ENCODE results near the gene TAF10. TPM values are rescaled to one million over a fixed set of nuclear protein-coding genes. Genes with fewer than 3 reads are reported as not detected.

TAF10 gene
- total and polyA plus RNA-seq, 9 donors, result 40.0 to 183 (median 76.8) TPM

DNA sequence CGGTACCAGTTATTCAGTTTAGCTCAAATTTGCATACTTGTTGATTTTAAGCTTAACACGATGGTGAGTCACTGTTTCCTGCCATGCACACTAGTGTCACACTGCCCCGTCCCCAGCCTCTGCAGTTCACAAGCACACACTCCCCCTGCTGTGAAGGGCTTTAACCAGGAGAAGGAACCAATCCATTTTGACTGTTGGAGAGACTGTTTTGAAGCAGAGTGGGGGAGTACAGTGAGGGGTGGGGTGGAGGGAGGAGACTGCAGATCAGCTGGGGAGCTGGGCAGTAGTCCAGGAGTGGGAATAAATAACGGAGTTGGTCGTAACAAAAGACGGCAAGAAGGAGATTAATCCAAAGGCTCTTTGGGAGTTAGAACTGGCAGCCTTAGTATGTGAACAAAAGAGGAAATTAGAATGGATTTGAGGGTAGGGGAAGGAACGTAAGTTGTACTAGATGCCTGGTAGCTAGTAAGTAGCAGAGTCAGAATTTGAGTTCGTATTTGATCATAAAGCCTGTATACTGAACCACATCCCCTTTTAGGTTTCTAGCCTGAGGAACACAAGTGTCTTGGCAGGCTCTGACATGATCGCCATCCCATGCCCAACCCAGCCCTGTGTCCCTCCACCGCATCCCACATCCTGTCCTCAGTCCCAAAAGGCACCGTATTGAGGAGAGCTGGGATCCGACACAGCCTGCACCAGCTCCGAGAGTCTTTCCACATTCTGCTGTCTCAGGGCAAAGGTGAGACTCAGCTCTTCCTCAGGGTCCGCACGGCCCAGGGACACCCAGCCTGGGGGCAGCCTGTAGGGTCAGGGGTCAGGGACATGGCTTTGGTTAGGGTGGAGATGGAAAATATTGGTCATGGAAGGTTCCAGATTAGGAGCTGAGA is 6.3 kb upstream of the TAF10 start:
- H3K4me3 ChIP-seq, result peak overlapping the region; percentile 68
- no peaks in the 10 kb centered on the region for H3K9me3 ChIP-seq
- DNase-seq, result peak; percentile 68 to 82 (median 74)
- no peaks in the 10 kb centered on the region for H3K36me3 ChIP-seq
- TF ChIP-seq POLR2A (IDR thresholded peaks at IDR 0.05) (no peak), EP300 (IDR thresholded peaks at IDR 0.05) (no peak)
- TF ChIP-seq, protein P1, sequence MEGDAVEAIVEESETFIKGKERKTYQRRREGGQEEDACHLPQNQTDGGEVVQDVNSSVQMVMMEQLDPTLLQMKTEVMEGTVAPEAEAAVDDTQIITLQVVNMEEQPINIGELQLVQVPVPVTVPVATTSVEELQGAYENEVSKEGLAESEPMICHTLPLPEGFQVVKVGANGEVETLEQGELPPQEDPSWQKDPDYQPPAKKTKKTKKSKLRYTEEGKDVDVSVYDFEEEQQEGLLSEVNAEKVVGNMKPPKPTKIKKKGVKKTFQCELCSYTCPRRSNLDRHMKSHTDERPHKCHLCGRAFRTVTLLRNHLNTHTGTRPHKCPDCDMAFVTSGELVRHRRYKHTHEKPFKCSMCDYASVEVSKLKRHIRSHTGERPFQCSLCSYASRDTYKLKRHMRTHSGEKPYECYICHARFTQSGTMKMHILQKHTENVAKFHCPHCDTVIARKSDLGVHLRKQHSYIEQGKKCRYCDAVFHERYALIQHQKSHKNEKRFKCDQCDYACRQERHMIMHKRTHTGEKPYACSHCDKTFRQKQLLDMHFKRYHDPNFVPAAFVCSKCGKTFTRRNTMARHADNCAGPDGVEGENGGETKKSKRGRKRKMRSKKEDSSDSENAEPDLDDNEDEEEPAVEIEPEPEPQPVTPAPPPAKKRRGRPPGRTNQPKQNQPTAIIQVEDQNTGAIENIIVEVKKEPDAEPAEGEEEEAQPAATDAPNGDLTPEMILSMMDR (IDR thresholded peaks at IDR 0.05), result no peak
- no peaks in the 10 kb centered on the region for H3K27me3 ChIP-seq
- 2 to 4% (median 3%) methylated on average over 15 of the region's 15 CpGs for WGBS, 3 donors
- peak overlapping the region; percentile 54 to 55 for H3K27ac ChIP-seq
- H3K4me1 ChIP-seq (ENCODE audit: insufficient read depth), result peaks cover 4% of the 10 kb centered on the region
- intact Hi-C loops (cut with DNase I), result loop anchor here in 1 of 4 donors (5.0 kb wide), 1 partner anchor 136 kb away; the partner anchor contains the start of genes ARFIP2 and TIMM10B

DNA sequence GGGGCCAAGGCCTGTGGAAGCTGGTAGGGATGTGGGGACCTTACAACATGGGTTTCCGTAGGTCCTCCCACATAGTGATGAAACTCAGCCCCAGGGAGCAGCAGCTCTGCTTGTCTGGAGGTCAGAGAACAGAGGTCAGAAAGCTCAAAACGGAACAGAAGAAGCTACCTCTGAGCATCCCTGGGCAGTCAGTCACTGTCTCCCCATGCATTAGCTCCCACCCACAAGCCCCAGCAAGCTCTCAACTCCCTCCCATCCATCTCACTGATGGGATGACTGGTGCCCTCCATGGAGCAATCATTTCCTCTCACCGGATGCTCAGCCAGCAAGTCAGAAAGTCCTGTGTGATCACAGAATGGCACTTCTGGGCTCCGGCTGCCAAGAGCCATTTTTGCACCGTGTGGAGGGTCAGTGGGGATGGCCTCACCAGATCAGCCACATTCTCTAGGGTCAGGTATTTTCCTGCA is 5.3 kb upstream of the TAF10 start:
- no peak for DNase-seq
- Histone ChIP-seq H3K4me1 (ENCODE audit: insufficient read depth) (peaks cover 6% of the 10 kb centered on the region), H3K27me3 (no peaks in the 10 kb centered on the region), H3K9me3 (no peaks in the 10 kb centered on the region), H3K4me3 (no peak overlapping the region), H3K27ac (no peak overlapping the region), H3K36me3 (no peaks in the 10 kb centered on the region)
- intact Hi-C loops (cut with DNase I), result loop anchor here in 1 of 4 donors (5.0 kb wide), 1 partner anchor 135 kb away; the partner anchor contains the start of genes ARFIP2 and TIMM10B
- TF ChIP-seq EP300 (IDR thresholded peaks at IDR 0.05) (no peak), POLR2A (IDR thresholded peaks at IDR 0.05) (no peak)
- TF ChIP-seq, protein P1 (IDR thresholded peaks at IDR 0.05), result no peak
- 74 to 82% (median 76%) methylated on average over 5 of the region's 5 CpGs for WGBS, 3 donors

DNA sequence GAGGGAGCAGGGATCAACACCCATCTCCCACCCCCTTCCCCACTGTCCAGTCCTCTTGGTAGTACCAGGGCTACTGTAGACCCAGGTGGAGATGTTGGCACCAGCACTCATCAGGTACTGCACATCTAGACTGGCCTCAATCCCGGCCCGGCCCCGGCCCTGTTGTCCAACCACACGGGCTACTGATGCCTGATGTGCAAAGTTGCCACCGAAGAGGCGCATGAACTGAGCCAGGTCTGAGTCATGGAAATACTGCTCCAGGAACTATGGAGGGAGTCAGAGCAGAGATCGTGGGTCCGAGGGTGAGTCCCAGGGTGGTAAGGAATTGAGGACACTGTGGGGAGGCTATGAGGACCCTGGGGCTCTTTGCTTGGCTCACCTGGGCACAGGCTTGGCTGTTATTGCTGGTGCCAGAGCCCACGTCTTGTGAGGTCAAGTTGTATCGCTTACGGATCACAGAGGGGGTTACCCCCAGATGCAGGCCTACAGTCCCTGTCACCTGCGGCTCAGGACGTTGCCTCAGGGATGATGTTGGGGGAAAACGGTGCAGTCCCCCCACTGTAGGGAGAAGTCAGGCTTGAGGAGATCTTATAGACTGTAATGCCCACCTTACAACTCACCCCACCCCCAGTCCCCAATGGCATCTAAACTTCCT is 4.7 kb upstream of the TAF10 start:
- Histone ChIP-seq H3K4me3 (no peak overlapping the region), H3K27ac (no peak overlapping the region), H3K9me3 (no peaks in the 10 kb centered on the region), H3K4me1 (ENCODE audit: insufficient read depth) (peaks cover 6% of the 10 kb centered on the region), H3K27me3 (no peaks in the 10 kb centered on the region), H3K36me3 (no peaks in the 10 kb centered on the region)
- intact Hi-C loops (cut with DNase I), result loop anchor here in 1 of 4 donors (5.0 kb wide), 1 partner anchor 134 kb away; the partner anchor contains the start of genes ARFIP2 and TIMM10B
- 87 to 91% (median 88%) methylated on average over 14 of the region's 14 CpGs for WGBS, 3 donors
- TF ChIP-seq, protein P1 (IDR thresholded peaks at IDR 0.05), result no peak
- no peak for TF ChIP-seq POLR2A (IDR thresholded peaks at IDR 0.05)
- TF ChIP-seq EP300 (IDR thresholded peaks at IDR 0.05), result no peak
- DNase-seq, result peak in 1 of 5 donors; percentile 38

DNA sequence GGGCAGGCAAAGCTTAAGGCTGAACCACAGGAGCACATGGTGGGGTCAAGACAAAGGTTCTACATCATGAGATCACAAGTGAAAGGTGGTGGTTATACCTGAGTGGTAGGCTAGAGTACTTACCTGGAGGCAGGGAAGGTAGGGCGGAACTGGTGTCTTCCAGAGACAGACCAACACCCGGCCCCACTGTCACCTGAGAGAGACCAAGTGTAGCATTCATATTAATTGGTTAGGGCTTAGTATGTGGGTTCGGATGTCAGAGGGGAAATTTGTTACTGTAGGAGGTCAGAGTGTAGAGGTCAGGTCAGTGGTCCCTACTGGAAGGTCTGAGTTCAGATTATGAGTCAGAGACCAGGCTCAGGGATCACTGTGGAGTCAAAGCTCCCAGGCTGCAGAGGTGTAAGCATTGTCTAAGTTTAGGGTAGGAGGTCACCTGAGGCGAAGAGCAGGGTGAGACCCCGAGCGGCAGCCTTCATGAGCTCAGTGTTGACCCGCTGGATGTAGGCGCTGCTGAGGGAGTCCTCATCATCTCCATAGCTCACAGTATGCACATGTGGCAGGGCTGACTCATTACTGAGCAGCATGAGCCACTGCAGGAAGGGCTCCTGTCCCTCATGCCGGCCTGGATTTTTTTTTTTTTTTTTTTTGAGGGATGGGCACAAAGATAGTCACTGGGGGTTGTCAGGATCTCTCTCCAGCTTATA is 4.0 kb upstream of the TAF10 start:
- Histone ChIP-seq H3K4me1 (ENCODE audit: insufficient read depth) (peaks cover 6% of the 10 kb centered on the region), H3K9me3 (no peaks in the 10 kb centered on the region)

More for the DNA sequence above, 4.0 kb upstream of the TAF10 start:
- TF ChIP-seq POLR2A (IDR thresholded peaks at IDR 0.05), result no peak
- TF ChIP-seq EP300 (IDR thresholded peaks at IDR 0.05), result no peak
- TF ChIP-seq, protein P1 (IDR thresholded peaks at IDR 0.05), result no peak
- Histone ChIP-seq H3K4me3 (no peak overlapping the region), H3K27ac (no peak overlapping the region), H3K27me3 (no peaks in the 10 kb centered on the region), H3K36me3 (no peaks in the 10 kb centered on the region)
- 93 to 94% (median 94%) methylated on average over 9 of the region's 9 CpGs for WGBS, 3 donors
- DNase-seq, result no peak
- intact Hi-C loops (cut with DNase I), result loop anchor here in 1 of 4 donors (5.0 kb wide), 1 partner anchor 134 kb away; the partner anchor contains the start of genes ARFIP2 and TIMM10B
